OCI-LY3 (cell line): ENCODE measurements around the gene PLXDC2.
A peak's percentile ranks its signal among the peaks of the same experiment; 100 is the strongest.

ENCODE experiments used
- H2AFZ ChIP-seq: fragments of 200-600, 300-600 bp; shearing (Covaris generic); 2 replicates; pipeline ENCODE4 v1.6.0; 2014; ENCODE audit warnings: antibody characterized with exemption, low read depth, low read length
- H3K27ac ChIP-seq: fragments of 200-600, 300-600 bp; sonication (generic); 2 replicates; pipeline ENCODE4 v1.5.1; 2014; ENCODE audit warnings: mild to moderate bottlenecking, low read length, moderate library complexity, mixed read lengths
- H3K27me3 ChIP-seq: fragments of 200-600, 300-600 bp; sonication (generic); 2 replicates; pipeline ENCODE4 v1.6.1; 2014; ENCODE audit warnings: low read depth, low read length, mixed read lengths
- H3K36me3 ChIP-seq: fragments of 200-600, 300-600 bp; sonication (generic); replicated peaks from 2 replicates; pipeline ENCODE3; 2014; ENCODE audit warnings: low read depth, low read length, mixed read lengths
- H3K4me1 ChIP-seq: fragments of 300-600, 200-600 bp; sonication (generic); 2 replicates; pipeline ENCODE4 v1.6.1; 2014; ENCODE audit warnings: low read length, mixed read lengths
- H3K4me2 ChIP-seq: fragments of 200-600, 300-600 bp; sonication (generic); 2 replicates; pipeline ENCODE4 v1.6.1; 2014; ENCODE audit warnings: low read length, mixed read lengths
- H3K4me3 ChIP-seq: fragments of 300-600, 200-600 bp; sonication (generic); 2 replicates; pipeline ENCODE4 v1.5.1; 2014; ENCODE audit warnings: antibody characterized with exemption, mild to moderate bottlenecking, low read length, moderate library complexity
- H3K79me2 ChIP-seq: fragments of 300-600, 200-600 bp; shearing (Covaris generic); 2 replicates; pipeline ENCODE4 v1.6.1; 2014; ENCODE audit warnings: mild to moderate bottlenecking, low read length, mixed read lengths
- H3K9ac ChIP-seq: fragments of 300-600, 200-600 bp; shearing (Covaris generic); 2 replicates; pipeline ENCODE4 v1.6.0; 2014; ENCODE audit warnings: mild to moderate bottlenecking, low read length, moderate library complexity
- H3K9me3 ChIP-seq: fragments of 200-600, 300-600 bp; shearing (Covaris generic); 2 replicates; pipeline ENCODE4 v1.6.1; 2014; ENCODE audit warnings: low read length, mixed read lengths; ENCODE audit not compliant: insufficient read depth
- H4K20me1 ChIP-seq: fragments of 200-600, 300-600 bp; sonication (generic); 2 replicates; pipeline ENCODE4 v1.6.1; 2016; ENCODE audit warnings: low read length, mixed read lengths; ENCODE audit not compliant: insufficient read depth
- EZH2phosphoT487 ChIP-seq: fragments of 200-600 bp; shearing (Covaris generic); IDR thresholded peaks from 2 replicates; pipeline ENCODE4 v1.6.1; 2018; ENCODE audit warnings: antibody characterized with exemption, mixed run types, low read depth
- TF ChIP-seq, protein P1 (sequence below): fragments of 200-600, 300-600 bp; sonication (generic); IDR thresholded peaks from 2 replicates; pipeline ENCODE4 v1.5.1; 2014; ENCODE audit warnings: antibody characterized with exemption, low read length, low read depth

The PLXDC2 gene

DNA sequence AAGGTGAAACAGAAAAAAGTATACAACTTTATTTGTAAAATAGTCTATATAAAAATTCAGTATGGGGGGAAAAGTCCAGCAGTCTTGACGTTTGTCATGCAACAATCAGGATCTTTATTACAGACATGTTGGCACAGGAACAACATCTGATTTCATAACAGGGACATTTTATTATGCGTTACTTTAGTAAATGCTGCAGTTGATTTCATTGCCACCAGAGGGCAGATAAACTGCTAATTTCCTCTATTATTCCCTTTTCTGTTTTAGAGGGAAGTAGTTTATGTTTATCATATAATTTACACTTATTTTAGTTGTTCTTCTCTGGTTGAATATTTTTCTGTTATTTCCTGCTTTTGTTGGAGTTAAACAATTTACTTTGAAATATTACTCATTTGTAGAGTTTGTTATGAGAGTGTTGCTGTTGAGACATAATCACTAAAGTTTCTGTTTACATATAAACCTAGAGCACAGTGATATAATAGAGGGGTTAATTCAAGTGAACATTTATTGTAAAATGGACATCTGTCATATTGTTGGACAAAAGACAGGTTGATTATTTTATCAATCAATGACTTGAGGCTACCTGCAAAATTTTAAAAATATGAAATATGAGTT lies 3.3 kb downstream of the PLXDC2 start:
- Histone ChIP-seq H3K4me1 (no peaks in the 10 kb centered on the region), H3K9ac (no peak overlapping the region), H3K27me3 (no peaks in the 10 kb centered on the region), H3K27ac (no peak overlapping the region), H3K79me2 (no peaks in the 10 kb centered on the region), H3K36me3 (no peaks in the 10 kb centered on the region), H3K4me2 (no peak overlapping the region), H2AFZ (no peak overlapping the region), H3K9me3 (no peaks in the 10 kb centered on the region), H3K4me3 (no peak overlapping the region), H4K20me1 (no peaks in the 10 kb centered on the region)
- TF ChIP-seq EZH2phosphoT487, result no peak
- TF ChIP-seq, protein P1, sequence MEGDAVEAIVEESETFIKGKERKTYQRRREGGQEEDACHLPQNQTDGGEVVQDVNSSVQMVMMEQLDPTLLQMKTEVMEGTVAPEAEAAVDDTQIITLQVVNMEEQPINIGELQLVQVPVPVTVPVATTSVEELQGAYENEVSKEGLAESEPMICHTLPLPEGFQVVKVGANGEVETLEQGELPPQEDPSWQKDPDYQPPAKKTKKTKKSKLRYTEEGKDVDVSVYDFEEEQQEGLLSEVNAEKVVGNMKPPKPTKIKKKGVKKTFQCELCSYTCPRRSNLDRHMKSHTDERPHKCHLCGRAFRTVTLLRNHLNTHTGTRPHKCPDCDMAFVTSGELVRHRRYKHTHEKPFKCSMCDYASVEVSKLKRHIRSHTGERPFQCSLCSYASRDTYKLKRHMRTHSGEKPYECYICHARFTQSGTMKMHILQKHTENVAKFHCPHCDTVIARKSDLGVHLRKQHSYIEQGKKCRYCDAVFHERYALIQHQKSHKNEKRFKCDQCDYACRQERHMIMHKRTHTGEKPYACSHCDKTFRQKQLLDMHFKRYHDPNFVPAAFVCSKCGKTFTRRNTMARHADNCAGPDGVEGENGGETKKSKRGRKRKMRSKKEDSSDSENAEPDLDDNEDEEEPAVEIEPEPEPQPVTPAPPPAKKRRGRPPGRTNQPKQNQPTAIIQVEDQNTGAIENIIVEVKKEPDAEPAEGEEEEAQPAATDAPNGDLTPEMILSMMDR, result peak; percentile 60

DNA sequence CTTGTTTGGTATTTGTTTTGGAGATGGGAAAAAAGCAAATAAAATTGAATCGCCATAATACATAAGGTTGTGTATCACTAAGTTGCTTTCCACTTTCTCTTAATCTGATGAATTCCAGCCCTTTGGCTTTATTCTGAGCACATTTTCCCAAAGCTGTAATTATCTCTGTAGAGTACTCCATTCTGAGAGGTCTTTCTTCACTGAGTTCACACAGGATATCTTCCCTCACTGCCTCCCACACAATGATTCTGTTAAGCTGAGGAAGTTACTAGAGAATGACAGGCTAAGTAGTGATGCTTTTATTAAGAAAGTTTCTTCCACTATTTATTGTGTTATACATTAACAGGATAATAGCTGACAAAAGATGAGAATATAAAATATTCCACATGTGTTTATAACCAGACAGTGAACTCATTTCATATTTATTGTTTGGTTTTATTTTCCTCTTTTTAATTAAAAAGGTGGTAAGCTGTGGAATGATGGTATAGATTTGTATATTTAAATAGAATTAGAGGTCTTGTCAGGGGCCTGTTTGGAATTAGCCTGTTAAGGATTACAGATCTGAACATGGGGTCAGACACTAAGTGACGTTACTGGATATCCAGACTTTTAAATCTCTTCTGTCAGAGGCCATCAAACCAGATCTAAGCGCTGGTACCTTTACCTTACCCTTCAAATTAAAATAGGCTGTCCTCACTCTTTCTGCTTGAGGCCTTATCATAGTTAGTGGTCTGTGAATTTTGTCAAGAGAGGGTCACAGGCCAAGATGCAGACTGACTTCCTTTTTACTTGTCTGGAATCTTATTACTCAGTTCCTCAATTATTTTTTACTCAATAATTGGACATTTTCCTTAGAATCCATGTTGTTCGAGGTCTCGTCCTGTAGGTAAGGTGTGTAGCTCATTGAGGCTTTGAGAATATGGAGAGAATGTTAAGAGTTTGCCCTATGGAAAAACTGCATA lies 8.4 kb downstream of the PLXDC2 start:
- no peak for TF ChIP-seq EZH2phosphoT487
- TF ChIP-seq, protein P1, result no peak
- H4K20me1 ChIP-seq, result no peaks in the 10 kb centered on the region
- no peaks in the 10 kb centered on the region for H3K36me3 ChIP-seq
- H3K9me3 ChIP-seq, result no peaks in the 10 kb centered on the region
- H3K27me3 ChIP-seq, result no peaks in the 10 kb centered on the region
- H3K4me3 ChIP-seq, result no peak overlapping the region
- H2AFZ ChIP-seq, result no peak overlapping the region
- H3K4me2 ChIP-seq, result no peak overlapping the region
- H3K27ac ChIP-seq, result no peak overlapping the region
- H3K4me1 ChIP-seq, result no peaks in the 10 kb centered on the region
- H3K9ac ChIP-seq, result no peak overlapping the region
- H3K79me2 ChIP-seq, result no peaks in the 10 kb centered on the region

DNA sequence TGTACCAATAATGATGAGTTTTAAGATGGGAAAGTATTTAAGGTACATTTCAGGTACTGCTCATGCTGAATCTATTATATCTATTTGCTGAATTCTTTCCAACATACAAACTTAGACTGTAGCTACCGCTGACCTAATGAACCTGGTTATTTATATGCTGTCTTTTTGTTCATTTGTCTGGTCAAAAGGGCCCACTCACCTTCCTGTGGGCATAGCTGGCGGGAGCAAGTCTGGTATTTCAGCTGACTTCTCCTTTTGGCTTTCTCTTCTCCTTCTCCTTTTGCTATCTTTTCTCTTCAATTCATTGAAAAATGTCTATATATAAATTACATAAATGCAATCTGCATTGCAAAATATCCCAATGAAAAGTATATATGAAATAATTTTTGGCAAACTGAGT lies 9.5 kb downstream of the PLXDC2 start:
- Histone ChIP-seq H3K9me3 (no peaks in the 10 kb centered on the region), H2AFZ (no peak overlapping the region), H3K79me2 (no peaks in the 10 kb centered on the region), H3K4me2 (no peak overlapping the region), H3K27me3 (no peaks in the 10 kb centered on the region), H3K9ac (no peak overlapping the region), H3K4me3 (no peak overlapping the region), H3K4me1 (no peaks in the 10 kb centered on the region), H4K20me1 (no peaks in the 10 kb centered on the region), H3K36me3 (no peaks in the 10 kb centered on the region), H3K27ac (no peak overlapping the region)
- TF ChIP-seq EZH2phosphoT487, result no peak
- TF ChIP-seq, protein P1, result no peak

DNA sequence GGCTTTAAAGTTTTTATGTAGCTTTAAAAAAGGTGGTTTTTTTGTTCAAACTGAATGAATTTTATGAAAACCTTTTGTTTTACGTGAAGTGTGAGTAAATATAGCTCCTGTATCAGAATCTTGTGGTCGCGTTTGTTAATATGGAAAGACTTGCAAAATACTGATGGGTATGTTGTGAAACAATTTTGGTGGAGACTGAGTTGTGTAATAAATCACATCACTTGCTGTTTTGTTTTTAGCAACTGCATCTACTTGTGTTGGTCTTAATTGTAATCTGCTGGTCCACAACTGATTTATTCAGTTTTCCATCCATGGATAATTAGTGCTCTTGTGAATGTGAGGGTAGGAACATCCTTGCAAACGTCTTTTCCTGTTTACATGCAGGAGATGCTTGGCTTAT lies 10.5 kb downstream of the PLXDC2 start:
- Histone ChIP-seq H3K4me3 (no peak overlapping the region), H2AFZ (no peak overlapping the region), H3K9ac (no peak overlapping the region), H3K27me3 (no peaks in the 10 kb centered on the region), H3K36me3 (no peaks in the 10 kb centered on the region), H3K9me3 (no peaks in the 10 kb centered on the region), H3K79me2 (no peaks in the 10 kb centered on the region), H3K4me1 (no peaks in the 10 kb centered on the region), H4K20me1 (no peaks in the 10 kb centered on the region), H3K4me2 (no peak overlapping the region), H3K27ac (no peak overlapping the region)
- TF ChIP-seq EZH2phosphoT487, result no peak
- TF ChIP-seq, protein P1, result no peak
